Measurements from ENCODE around the gene ADAT3.

Gene ADAT3

GRCh38 chr19:1908364-1908678 lies 3.1 kb downstream of the ADAT3 start:
- Histone ChIP-seq H2AK5ac (ENCODE audit: low read length, severe bottlenecking) (no peak overlapping the region), H3K23ac (ENCODE audit: low read length in 2 of 2) (no peak overlapping the region), H2BK120ac (ENCODE audit: low read depth, low read length) (no peak overlapping the region), H3K27me3 (ENCODE audit: control insufficient read depth in 1 of 2, insufficient read depth in 1 of 2, low read length in 2 of 2) (no peaks in the 10 kb centered on the region), H3K27ac (ENCODE audit: low read length, poor library complexity, severe bottlenecking) (no peak overlapping the region), H4K91ac (ENCODE audit: low read length) (no peak overlapping the region), H3K4me1 (ENCODE audit: control insufficient read depth, insufficient read depth, low read depth, low read length) (peaks cover 34% of the 10 kb centered on the region), H3K4ac (ENCODE audit: low read depth in 1 of 2, low read length in 2 of 2) (no peak overlapping the region), H2BK12ac (ENCODE audit: low read length in 2 of 2) (no peak overlapping the region), H3K4me3 (ENCODE audit: insufficient read depth in 1 of 2, low read depth in 1 of 2, low read length in 2 of 2) (no peak overlapping the region), H3K14ac (ENCODE audit: low read length in 2 of 2) (no peak overlapping the region), H2AFZ (ENCODE audit: low read depth, low read length) (no peak overlapping the region), H3K36me3 (ENCODE audit: control insufficient read depth in 1 of 2, insufficient read depth in 2 of 2, low read depth in 1 of 2, low read length in 2 of 2) (peaks cover 7 to 44% of the 10 kb centered on the region in 2 experiments), H3K18ac (ENCODE audit: low read depth in 1 of 2, low read length in 2 of 2) (no peak overlapping the region), H3K9me3 (ENCODE audit: control insufficient read depth, low read length) (no peaks in the 10 kb centered on the region), H2BK15ac (ENCODE audit: low read depth, poor library complexity, severe bottlenecking) (no peak overlapping the region), H2BK5ac (ENCODE audit: low read depth, low read length, poor library complexity, severe bottlenecking) (no peak overlapping the region), H4K8ac (ENCODE audit: low read length) (no peak overlapping the region), H3K79me1 (replicated peaks; ENCODE audit: low read length, poor library complexity, severe bottlenecking) (peaks cover 6% of the 10 kb centered on the region), H3K4me2 (ENCODE audit: low read length, poor library complexity, severe bottlenecking) (no peak overlapping the region), H3K9ac (ENCODE audit: low read length) (no peak overlapping the region)
- WGBS: 96% methylated on average over 13 of the region's 13 CpGs
- DNase-seq: no peak

- peak overlapping the region; percentile 18 for H3K9ac ChIP-seq (ENCODE audit: low read length)
- WGBS: 94% methylated on average over 10 of the region's 10 CpGs
- no peak overlapping the region for H3K27ac ChIP-seq (ENCODE audit: low read length, poor library complexity, severe bottlenecking)
- H4K8ac ChIP-seq (ENCODE audit: low read length): no peak overlapping the region
- peaks cover 14 to 58% of the 10 kb centered on the region in 2 experiments for H3K36me3 ChIP-seq (ENCODE audit: control insufficient read depth in 1 of 2, insufficient read depth in 2 of 2, low read depth in 1 of 2, low read length in 2 of 2)
- no peak overlapping the region for H2BK120ac ChIP-seq (ENCODE audit: low read depth, low read length)
- H3K9me3 ChIP-seq (ENCODE audit: control insufficient read depth, low read length): no peaks in the 10 kb centered on the region
- H2AFZ ChIP-seq (ENCODE audit: low read depth, low read length): no peak overlapping the region
- no peak overlapping the region for H3K4me3 ChIP-seq (ENCODE audit: insufficient read depth in 1 of 2, low read depth in 1 of 2, low read length in 2 of 2)
- H3K27me3 ChIP-seq (ENCODE audit: control insufficient read depth in 1 of 2, insufficient read depth in 1 of 2, low read length in 2 of 2): no peaks in the 10 kb centered on the region
- H4K91ac ChIP-seq (ENCODE audit: low read length): no peak overlapping the region
- no peak overlapping the region for H2BK15ac ChIP-seq (ENCODE audit: low read depth, poor library complexity, severe bottlenecking)
- H2BK12ac ChIP-seq (ENCODE audit: low read length in 2 of 2): no peak overlapping the region
- peaks cover 41% of the 10 kb centered on the region for H3K4me1 ChIP-seq (ENCODE audit: control insufficient read depth, insufficient read depth, low read depth, low read length)
- no peak overlapping the region for H3K18ac ChIP-seq (ENCODE audit: low read depth in 1 of 2, low read length in 2 of 2)
- no peak overlapping the region for H2BK5ac ChIP-seq (ENCODE audit: low read depth, low read length, poor library complexity, severe bottlenecking)
- H3K79me1 ChIP-seq (replicated peaks; ENCODE audit: low read length, poor library complexity, severe bottlenecking): peaks cover 18% of the 10 kb centered on the region
- no peak for DNase-seq
- no peak overlapping the region for H2AK5ac ChIP-seq (ENCODE audit: low read length, severe bottlenecking)
- H3K23ac ChIP-seq (ENCODE audit: low read length in 2 of 2): no peak overlapping the region
- H3K14ac ChIP-seq (ENCODE audit: low read length in 2 of 2): no peak overlapping the region
- no peak overlapping the region for H3K4me2 ChIP-seq (ENCODE audit: low read length, poor library complexity, severe bottlenecking)
- no peak overlapping the region for H3K4ac ChIP-seq (ENCODE audit: low read depth in 1 of 2, low read length in 2 of 2)
Observed at GRCh38 chr19:1909761-1910080, 4.5 kb downstream of the ADAT3 start.

GRCh38 chr19:1910177-1910576 lies 5.0 kb downstream of the ADAT3 start:
- Histone ChIP-seq H3K4me3 (ENCODE audit: insufficient read depth in 1 of 2, low read depth in 1 of 2, low read length in 2 of 2) (no peak overlapping the region), H3K4me2 (ENCODE audit: low read length, poor library complexity, severe bottlenecking) (no peak overlapping the region), H3K4me1 (ENCODE audit: control insufficient read depth, insufficient read depth, low read depth, low read length) (peaks cover 44% of the 10 kb centered on the region), H3K14ac (ENCODE audit: low read length in 2 of 2) (no peak overlapping the region), H3K79me1 (replicated peaks; ENCODE audit: low read length, poor library complexity, severe bottlenecking) (peaks cover 23% of the 10 kb centered on the region), H2BK5ac (ENCODE audit: low read depth, low read length, poor library complexity, severe bottlenecking) (no peak overlapping the region), H2BK120ac (ENCODE audit: low read depth, low read length) (no peak overlapping the region), H2AFZ (ENCODE audit: low read depth, low read length) (no peak overlapping the region), H3K4ac (ENCODE audit: low read depth in 1 of 2, low read length in 2 of 2) (no peak overlapping the region), H3K36me3 (ENCODE audit: control insufficient read depth in 1 of 2, insufficient read depth in 2 of 2, low read depth in 1 of 2, low read length in 2 of 2) (peaks cover 17 to 62% of the 10 kb centered on the region in 2 experiments), H4K8ac (ENCODE audit: low read length) (no peak overlapping the region), H2BK12ac (ENCODE audit: low read length in 2 of 2) (no peak overlapping the region), H3K9ac (ENCODE audit: low read length) (peak overlapping the region; percentile 18), H4K91ac (ENCODE audit: low read length) (no peak overlapping the region), H3K27ac (ENCODE audit: low read length, poor library complexity, severe bottlenecking) (no peak overlapping the region), H3K27me3 (ENCODE audit: control insufficient read depth in 1 of 2, insufficient read depth in 1 of 2, low read length in 2 of 2) (no peaks in the 10 kb centered on the region), H3K9me3 (ENCODE audit: control insufficient read depth, low read length) (no peaks in the 10 kb centered on the region), H2BK15ac (ENCODE audit: low read depth, poor library complexity, severe bottlenecking) (no peak overlapping the region), H2AK5ac (ENCODE audit: low read length, severe bottlenecking) (no peak overlapping the region), H3K18ac (ENCODE audit: low read depth in 1 of 2, low read length in 2 of 2) (no peak overlapping the region), H3K23ac (ENCODE audit: low read length in 2 of 2) (no peak overlapping the region)
- peak; percentile 56 for DNase-seq
- 98% methylated on average over 10 of the region's 10 CpGs for WGBS

- Histone ChIP-seq H3K4me1 (ENCODE audit: control insufficient read depth, insufficient read depth, low read depth, low read length) (peaks cover 41% of the 10 kb centered on the region), H2BK15ac (ENCODE audit: low read depth, poor library complexity, severe bottlenecking) (no peak overlapping the region), H4K8ac (ENCODE audit: low read length) (no peak overlapping the region), H2AFZ (ENCODE audit: low read depth, low read length) (no peak overlapping the region), H2BK120ac (ENCODE audit: low read depth, low read length) (no peak overlapping the region), H3K4me2 (ENCODE audit: low read length, poor library complexity, severe bottlenecking) (no peak overlapping the region), H3K18ac (ENCODE audit: low read depth in 1 of 2, low read length in 2 of 2) (no peak overlapping the region), H3K27me3 (ENCODE audit: control insufficient read depth in 1 of 2, insufficient read depth in 1 of 2, low read length in 2 of 2) (no peaks in the 10 kb centered on the region), H3K9ac (ENCODE audit: low read length) (no peak overlapping the region), H3K27ac (ENCODE audit: low read length, poor library complexity, severe bottlenecking) (no peak overlapping the region), H3K4ac (ENCODE audit: low read depth in 1 of 2, low read length in 2 of 2) (no peak overlapping the region), H3K79me1 (replicated peaks; ENCODE audit: low read length, poor library complexity, severe bottlenecking) (peaks cover 26% of the 10 kb centered on the region), H3K9me3 (ENCODE audit: control insufficient read depth, low read length) (no peaks in the 10 kb centered on the region), H2BK12ac (ENCODE audit: low read length in 2 of 2) (no peak overlapping the region), H3K14ac (ENCODE audit: low read length in 2 of 2) (no peak overlapping the region), H2AK5ac (ENCODE audit: low read length, severe bottlenecking) (no peak overlapping the region), H3K4me3 (ENCODE audit: insufficient read depth in 1 of 2, low read depth in 1 of 2, low read length in 2 of 2) (no peak overlapping the region), H3K36me3 (ENCODE audit: control insufficient read depth in 1 of 2, insufficient read depth in 2 of 2, low read depth in 1 of 2, low read length in 2 of 2) (peaks cover 20 to 65% of the 10 kb centered on the region in 2 experiments), H3K23ac (ENCODE audit: low read length in 2 of 2) (no peak overlapping the region), H2BK5ac (ENCODE audit: low read depth, low read length, poor library complexity, severe bottlenecking) (no peak overlapping the region), H4K91ac (ENCODE audit: low read length) (no peak overlapping the region)
- WGBS: 96% methylated on average over 13 of the region's 13 CpGs
- DNase-seq: no peak
Observed at GRCh38 chr19:1911098-1911497, 5.9 kb downstream of the ADAT3 start.

Data from mesenchymal stem cell (in vitro differentiated cells and primary cell).